ENCODE results near the gene MAD1L1.
A peak's percentile ranks its signal among the peaks of the same experiment; 100 is the strongest.

MAD1L1 gene

GRCh38 chr7:2029211-2029905, 203.4 kb downstream of the MAD1L1 start:
- Histone ChIP-seq H3K27ac (no peak overlapping the region), H3K4me3 (no peak overlapping the region), H3K9me3 (ENCODE audit: low read depth, low read length) (peaks cover 13% of the 10 kb centered on the region; the same call in 1 of the 2 replicates), H3K9ac (ENCODE audit: insufficient read length) (no peak overlapping the region), H3K36me3 (ENCODE audit: insufficient read depth, low read length) (0 out of 2 replicates have a peak, but pooled peaks cover 3% of the 10 kb centered on the region)
- TF ChIP-seq EZH2 (IDR thresholded peaks at IDR 0.05): no peak
- TF ChIP-seq FOXP2 (optimal IDR thresholded peaks at IDR 0.05; ENCODE audit: control extremely low read depth, extremely low read length, insufficient read depth): no peak
- no peak for TF ChIP-seq POLR2AphosphoS5 (IDR thresholded peaks at IDR 0.05; ENCODE audit: borderline replicate concordance, low read depth, low read length)
- no peak for DNase-seq (ENCODE audit: low read depth, low spot score)

DNA sequence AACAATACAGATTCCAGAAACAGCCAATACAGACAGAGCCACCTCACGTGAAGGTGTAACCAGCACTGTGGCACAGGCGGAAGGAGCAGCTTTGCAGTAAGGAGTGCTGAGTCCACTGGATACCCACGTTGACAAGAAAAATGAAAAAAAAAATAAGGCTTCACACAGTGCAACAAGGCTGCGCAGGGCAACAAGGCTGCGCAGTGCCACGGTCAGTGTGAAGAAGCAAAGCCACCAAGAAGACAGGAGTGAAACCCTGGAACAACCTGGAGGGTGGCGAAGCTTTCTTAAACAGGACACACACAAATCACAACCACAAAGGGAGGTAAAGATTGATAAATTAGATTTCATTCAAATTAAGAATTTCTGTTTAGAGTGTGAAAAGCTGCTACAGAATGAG, 204.0 kb downstream of the MAD1L1 start:
- Histone ChIP-seq H3K4me3 (no peak overlapping the region), H3K9me3 (ENCODE audit: low read depth, low read length) (peaks cover 13% of the 10 kb centered on the region; the same call in 1 of the 2 replicates), H3K27ac (no peak overlapping the region), H3K9ac (ENCODE audit: insufficient read length) (no peak overlapping the region), H3K36me3 (ENCODE audit: insufficient read depth, low read length) (0 out of 2 replicates have a peak, but pooled peaks cover 3% of the 10 kb centered on the region)
- no peak for TF ChIP-seq EZH2 (IDR thresholded peaks at IDR 0.05)
- no peak for TF ChIP-seq POLR2AphosphoS5 (IDR thresholded peaks at IDR 0.05; ENCODE audit: borderline replicate concordance, low read depth, low read length)
- no peak for TF ChIP-seq FOXP2 (optimal IDR thresholded peaks at IDR 0.05; ENCODE audit: control extremely low read depth, extremely low read length, insufficient read depth)
- no peak for DNase-seq (ENCODE audit: low read depth, low spot score)

- Histone ChIP-seq H3K36me3 (ENCODE audit: insufficient read depth, low read length) (0 out of 2 replicates have a peak, but pooled peaks cover 3% of the 10 kb centered on the region), H3K9me3 (ENCODE audit: low read depth, low read length) (peaks cover 13% of the 10 kb centered on the region; the same call in 1 of the 2 replicates), H3K4me3 (no peak overlapping the region), H3K27ac (no peak overlapping the region), H3K9ac (ENCODE audit: insufficient read length) (no peak overlapping the region)
- TF ChIP-seq FOXP2 (optimal IDR thresholded peaks at IDR 0.05; ENCODE audit: control extremely low read depth, extremely low read length, insufficient read depth): no peak
- DNase-seq (ENCODE audit: low read depth, low spot score): no peak
Measured at GRCh38 chr7:2025188-2025587, 207.6 kb downstream of the MAD1L1 start.

DNA sequence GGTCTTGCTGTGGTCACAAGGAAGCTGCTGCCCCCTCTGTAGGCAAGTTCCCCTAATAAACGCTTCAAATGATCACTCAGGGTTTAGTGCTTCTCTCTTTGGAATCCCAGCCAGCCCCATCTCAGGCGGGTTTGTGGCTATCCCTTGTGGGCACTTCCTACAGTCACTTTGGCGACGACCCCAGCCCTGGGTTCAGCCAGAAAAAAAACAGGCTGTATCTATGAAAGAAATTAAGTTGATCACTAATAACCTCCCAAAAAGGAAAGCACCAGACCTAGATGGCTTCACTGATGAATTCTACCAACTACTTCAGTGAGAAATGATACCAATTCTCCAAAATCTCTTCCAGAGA, 208.2 kb downstream of the MAD1L1 start:
- no peak for DNase-seq (ENCODE audit: low read depth, low spot score)
- TF ChIP-seq FOXP2 (optimal IDR thresholded peaks at IDR 0.05; ENCODE audit: control extremely low read depth, extremely low read length, insufficient read depth) (no peak), POLR2AphosphoS5 (IDR thresholded peaks at IDR 0.05; ENCODE audit: borderline replicate concordance, low read depth, low read length) (no peak), EZH2 (IDR thresholded peaks at IDR 0.05) (no peak)
- no peak overlapping the region for H3K9ac ChIP-seq (ENCODE audit: insufficient read length)
- H3K9me3 ChIP-seq (ENCODE audit: low read depth, low read length): peaks cover 13% of the 10 kb centered on the region; the same call in 1 of the 2 replicates
- H3K4me3 ChIP-seq: no peak overlapping the region
- H3K27ac ChIP-seq: no peak overlapping the region
- 0 out of 2 replicates have a peak, but pooled peaks cover 3% of the 10 kb centered on the region for H3K36me3 ChIP-seq (ENCODE audit: insufficient read depth, low read length)

GRCh38 chr7:2023877-2024566, 208.7 kb downstream of the MAD1L1 start:
- peak; percentile 10 for DNase-seq (ENCODE audit: low read depth, low spot score)
- 0 out of 2 replicates have a peak overlapping the region, but pooled peaks have one; percentile 47 for H3K27ac ChIP-seq
- TF ChIP-seq EZH2 (IDR thresholded peaks at IDR 0.05) (no peak), POLR2AphosphoS5 (IDR thresholded peaks at IDR 0.05; ENCODE audit: borderline replicate concordance, low read depth, low read length) (no peak)
- 0 out of 2 replicates have a peak, but pooled peaks cover 3% of the 10 kb centered on the region for H3K36me3 ChIP-seq (ENCODE audit: insufficient read depth, low read length)
- no peak overlapping the region for H3K9ac ChIP-seq (ENCODE audit: insufficient read length)
- peaks cover 13% of the 10 kb centered on the region; the same call in 1 of the 2 replicates for H3K9me3 ChIP-seq (ENCODE audit: low read depth, low read length)
- no peak overlapping the region for H3K4me3 ChIP-seq

GRCh38 chr7:2022737-2023250, 210.0 kb downstream of the MAD1L1 start:
- H3K9ac ChIP-seq (ENCODE audit: insufficient read length): no peak overlapping the region
- H3K9me3 ChIP-seq (ENCODE audit: low read depth, low read length): peaks cover 13% of the 10 kb centered on the region; the same call in 1 of the 2 replicates
- H3K36me3 ChIP-seq (ENCODE audit: insufficient read depth, low read length): 0 out of 2 replicates have a peak, but pooled peaks cover 3% of the 10 kb centered on the region
- no peak for DNase-seq (ENCODE audit: low read depth, low spot score)
- no peak overlapping the region for H3K4me3 ChIP-seq
- TF ChIP-seq FOXP2 (optimal IDR thresholded peaks at IDR 0.05; ENCODE audit: control extremely low read depth, extremely low read length, insufficient read depth) (no peak), POLR2AphosphoS5 (IDR thresholded peaks at IDR 0.05; ENCODE audit: borderline replicate concordance, low read depth, low read length) (no peak)
- H3K27ac ChIP-seq: no peak overlapping the region

DNA sequence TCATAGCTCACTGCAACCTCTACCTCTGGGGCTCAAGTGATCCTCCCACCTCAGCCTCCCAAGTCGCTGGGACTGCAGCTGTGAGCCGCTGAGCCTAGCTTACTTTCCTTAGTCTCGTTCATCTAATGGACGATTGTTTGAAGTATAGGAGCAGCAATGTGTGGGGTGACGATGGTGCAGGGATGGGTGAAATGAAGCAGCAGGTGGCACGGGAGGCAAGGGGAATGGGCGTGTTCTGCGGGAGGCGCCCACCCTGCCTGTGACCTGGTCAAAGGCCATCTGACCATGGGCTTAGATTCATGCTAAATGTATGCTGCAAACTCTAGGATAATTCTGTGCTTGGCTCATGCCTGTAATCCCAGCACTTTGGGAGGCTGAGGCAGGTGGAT, 210.7 kb downstream of the MAD1L1 start:
- no peak overlapping the region for H3K27ac ChIP-seq
- no peak overlapping the region for H3K9ac ChIP-seq (ENCODE audit: insufficient read length)
- no peak overlapping the region for H3K4me3 ChIP-seq
- TF ChIP-seq POLR2AphosphoS5 (IDR thresholded peaks at IDR 0.05; ENCODE audit: borderline replicate concordance, low read depth, low read length): no peak
- TF ChIP-seq FOXP2 (optimal IDR thresholded peaks at IDR 0.05; ENCODE audit: control extremely low read depth, extremely low read length, insufficient read depth): no peak
- no peak for TF ChIP-seq EZH2 (IDR thresholded peaks at IDR 0.05)
- DNase-seq (ENCODE audit: low read depth, low spot score): no peak
- H3K36me3 ChIP-seq (ENCODE audit: insufficient read depth, low read length): 0 out of 2 replicates have a peak, but pooled peaks cover 3% of the 10 kb centered on the region
- peaks cover 13% of the 10 kb centered on the region; the same call in 1 of the 2 replicates for H3K9me3 ChIP-seq (ENCODE audit: low read depth, low read length)

DNA sequence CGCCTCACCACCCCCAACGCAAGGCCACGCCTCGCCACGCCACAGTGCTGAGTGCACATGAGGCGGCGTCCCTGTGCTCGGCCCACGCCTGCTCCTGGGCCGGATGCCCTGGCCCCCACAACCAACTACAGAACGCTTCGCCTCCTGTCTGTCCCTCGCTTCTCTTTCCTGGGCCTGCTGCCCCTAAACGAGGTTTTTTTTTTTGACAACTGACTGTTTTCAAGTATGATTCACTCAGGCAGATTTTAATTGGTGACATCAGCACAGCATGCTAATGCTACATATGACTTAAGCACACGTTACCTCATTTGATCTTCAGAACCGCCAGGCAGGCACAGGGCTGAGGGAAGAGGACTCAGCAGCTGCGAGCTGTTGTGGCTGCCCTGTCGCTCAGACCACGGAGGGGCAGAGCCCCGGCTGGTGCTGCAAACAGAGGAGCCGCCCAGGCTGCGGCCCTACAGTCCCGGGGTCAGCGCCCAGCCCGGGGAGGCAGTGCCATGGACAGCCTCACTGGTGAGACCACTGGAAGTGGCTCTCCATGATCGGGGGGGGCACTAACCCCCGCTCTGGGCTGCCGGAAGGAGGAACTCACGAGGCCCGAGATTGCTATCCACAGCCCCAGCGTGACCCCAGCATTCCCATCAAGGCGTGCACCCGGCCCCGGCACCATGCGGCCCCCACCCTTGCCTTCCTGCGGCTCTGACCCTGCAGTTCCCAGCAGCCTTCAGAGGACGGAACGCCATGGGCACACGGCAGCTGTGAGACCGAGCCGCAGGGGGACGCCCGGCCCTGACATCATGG, 212.8 kb downstream of the MAD1L1 start:
- no peak overlapping the region for H3K4me3 ChIP-seq
- peak overlapping the region; percentile 92 for H3K27ac ChIP-seq
- no peak for DNase-seq (ENCODE audit: low read depth, low spot score)
- H3K9me3 ChIP-seq (ENCODE audit: low read depth, low read length): 0 out of 2 replicates have a peak, but pooled peaks cover under 1% of the 10 kb centered on the region
- no peak overlapping the region for H3K9ac ChIP-seq (ENCODE audit: insufficient read length)
- no peaks in the 10 kb centered on the region for H3K36me3 ChIP-seq (ENCODE audit: insufficient read depth, low read length)
- no peak for TF ChIP-seq EZH2 (IDR thresholded peaks at IDR 0.05)
- TF ChIP-seq FOXP2 (optimal IDR thresholded peaks at IDR 0.05; ENCODE audit: control extremely low read depth, extremely low read length, insufficient read depth): no peak
